IPS-11a (cell line): ENCODE data around the gene HSPA1A.
A peak's percentile ranks its signal among the peaks of the same experiment; 100 is the strongest.
"Not testable (repeated sequence)": the region's sequence is repeated elsewhere in the genome, so short reads cannot be mapped to it uniquely, and the experiment has no call there.

Source experiments
- H3K4me3 ChIP-seq: one replicate; pipeline ENCODE4 v1.5.1; 2013; ENCODE audit warnings: low read depth, low read length, control low read depth

HSPA1A gene

DNA sequence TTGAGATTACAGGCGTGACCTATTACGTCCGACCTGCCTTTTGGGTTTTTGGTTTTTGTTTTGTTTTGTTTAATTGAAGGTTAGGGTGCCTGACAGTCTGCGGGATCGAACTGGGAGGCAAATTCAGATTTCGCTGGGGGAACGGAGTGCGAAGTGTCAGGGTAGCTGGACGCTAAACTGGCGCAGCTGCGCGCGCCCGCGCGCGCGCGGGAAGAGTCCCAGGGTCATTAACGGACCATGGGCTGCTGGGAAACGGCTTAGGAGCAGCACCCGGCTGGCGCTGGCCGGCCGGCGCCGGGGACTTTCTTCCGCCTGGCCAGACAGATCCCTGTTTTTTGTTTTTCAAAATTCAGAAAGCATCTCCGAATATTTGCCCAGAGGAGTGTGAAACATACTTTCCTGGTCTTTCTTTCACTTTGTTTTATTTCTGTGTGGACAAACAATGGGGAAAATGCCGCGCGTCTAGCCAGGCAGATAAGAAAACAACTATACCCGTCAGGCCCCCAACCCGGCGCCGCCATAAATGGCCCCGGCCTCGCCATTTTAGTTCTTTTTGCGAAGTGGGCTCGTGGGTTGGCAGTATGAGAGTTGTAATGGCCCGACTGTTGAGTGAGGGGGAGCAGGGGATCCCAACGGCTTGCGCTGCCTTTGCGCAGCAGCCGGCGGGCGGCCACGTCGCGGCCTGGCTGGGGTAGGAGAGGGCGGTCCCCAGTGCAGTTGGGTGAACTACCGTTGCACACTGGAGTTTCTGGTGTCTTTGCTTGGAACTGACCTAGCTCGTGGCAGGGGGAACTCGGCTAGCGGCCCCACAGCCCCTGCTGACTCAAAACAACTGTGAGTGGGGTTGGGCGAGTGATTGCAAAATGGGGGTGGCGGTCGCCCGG lies 19.3 kb downstream of the HSPA1A start:
- H3K4me3 ChIP-seq: peak overlapping the region; percentile 99

DNA sequence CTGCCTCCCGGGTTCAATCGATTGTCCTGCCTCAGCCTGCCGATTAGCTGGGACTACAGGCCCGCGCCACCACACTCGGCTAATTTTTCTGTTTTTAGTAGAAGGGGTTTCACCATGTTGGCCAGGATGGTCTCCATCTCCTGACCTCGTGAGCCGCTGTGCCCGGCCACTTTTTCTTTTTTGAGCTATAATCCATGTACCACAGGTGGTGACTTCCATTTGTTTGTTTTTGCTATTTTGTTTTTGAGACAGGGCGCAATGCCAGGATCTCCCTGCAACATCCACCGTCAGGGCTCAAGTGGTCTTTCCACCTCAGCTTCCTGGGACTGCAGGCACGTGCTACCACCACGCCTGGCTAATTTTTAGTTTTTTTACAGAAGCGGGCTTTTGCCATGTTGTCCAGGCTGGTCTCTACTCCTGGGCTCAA lies 20.7 kb downstream of the HSPA1A start:
- H3K4me3 ChIP-seq: peak overlapping the region; percentile 99

DNA sequence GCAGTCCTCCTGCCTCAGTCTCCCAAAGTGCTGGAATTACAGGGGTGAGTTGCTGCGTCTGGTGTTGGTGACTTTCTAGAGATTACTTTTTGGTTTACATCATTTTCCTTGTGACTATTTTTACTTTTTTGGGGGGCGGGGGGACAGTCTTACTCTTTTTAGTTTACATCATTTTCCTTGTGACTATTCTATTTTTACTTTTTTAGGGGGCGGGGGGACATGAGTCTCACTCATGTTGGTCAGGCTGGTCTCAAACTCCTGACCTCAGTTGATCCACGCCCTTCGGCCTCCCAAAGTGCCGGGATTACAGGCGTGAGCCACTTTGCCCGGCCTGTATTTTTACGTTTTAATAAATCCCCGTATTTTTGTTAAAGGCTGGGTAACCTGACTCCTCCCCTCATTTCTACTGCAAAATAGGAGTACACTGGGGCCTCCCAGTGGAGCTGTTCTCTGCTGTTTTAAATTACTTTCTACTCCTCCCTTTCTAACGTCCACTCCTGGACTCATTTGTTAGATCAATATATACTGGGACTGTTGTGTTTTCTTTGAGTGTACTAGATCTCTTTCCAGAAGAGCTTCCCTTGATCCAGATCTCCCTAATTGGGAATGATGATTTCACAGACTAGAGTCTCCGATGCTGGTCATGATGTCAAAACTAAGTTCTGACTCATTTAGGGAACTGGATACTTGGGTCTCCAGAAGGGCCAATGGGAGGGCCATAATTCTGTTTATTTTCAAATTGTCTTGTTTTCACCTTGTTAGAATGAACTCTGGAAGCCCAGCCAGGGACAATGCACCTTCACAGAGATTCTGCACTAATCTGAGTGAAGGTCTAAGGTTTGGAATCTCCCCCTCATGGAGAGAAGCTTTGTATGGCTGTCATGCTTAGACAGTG lies 21.4 kb downstream of the HSPA1A start:
- H3K4me3 ChIP-seq: peak overlapping the region; percentile 99

DNA sequence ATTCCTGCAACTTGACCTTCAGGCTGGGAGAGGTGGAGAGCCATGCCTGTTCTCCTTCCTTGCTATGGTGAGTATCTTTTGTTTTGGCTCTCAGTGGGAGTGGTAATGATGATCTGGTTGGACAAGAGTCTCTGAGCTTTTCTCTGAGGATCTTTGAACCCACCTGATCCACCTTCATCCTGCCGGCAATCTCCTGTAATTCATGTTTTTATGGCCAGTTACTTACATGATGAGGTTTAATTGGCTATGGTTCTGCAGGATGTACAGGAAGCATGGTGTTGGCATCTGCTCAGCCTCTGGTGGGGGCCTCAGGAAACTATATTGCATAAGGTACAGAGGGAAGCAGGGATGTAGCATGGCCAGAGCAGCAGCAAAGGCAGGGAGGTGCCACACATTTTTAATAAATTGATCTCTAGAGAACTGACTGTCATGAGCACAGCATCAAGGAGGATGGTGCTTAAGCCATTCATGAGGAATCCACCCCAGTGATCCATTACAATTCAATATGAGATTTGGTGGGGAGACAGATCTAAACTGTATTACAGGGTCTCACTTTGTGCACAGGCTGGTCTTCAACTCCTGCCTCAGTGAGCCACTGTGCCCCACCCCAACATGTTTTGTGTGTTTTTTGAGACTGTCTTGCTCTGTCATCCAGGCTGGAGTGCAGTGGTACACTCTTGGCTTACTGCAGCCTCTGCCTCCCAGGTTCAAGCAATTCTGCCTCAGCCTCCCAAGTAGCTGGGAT lies 22.2 kb downstream of the HSPA1A start:
- H3K4me3 ChIP-seq: peak overlapping the region; percentile 99

DNA sequence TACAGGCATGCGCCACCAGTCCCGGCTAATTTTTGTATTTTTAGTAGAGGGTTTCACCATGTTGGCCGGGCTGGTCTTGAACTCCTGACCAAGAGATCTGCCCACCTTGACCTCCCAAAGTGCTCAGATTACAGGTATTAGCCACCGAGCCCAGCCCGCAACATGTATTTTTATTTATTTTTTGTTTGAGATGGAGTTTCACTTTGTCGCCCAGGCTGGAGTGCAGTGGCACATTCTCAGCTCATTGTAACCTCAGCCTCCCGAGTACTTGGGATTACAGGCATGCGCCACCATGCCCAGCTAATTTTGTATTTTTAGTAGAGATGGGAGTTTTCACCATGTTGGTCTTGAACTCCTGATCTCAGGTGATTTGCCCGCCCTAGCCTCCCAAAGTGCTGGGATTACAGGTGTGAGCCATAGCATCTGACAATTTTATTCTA lies 22.8 kb downstream of the HSPA1A start:
- H3K4me3 ChIP-seq: peak overlapping the region; percentile 99

DNA sequence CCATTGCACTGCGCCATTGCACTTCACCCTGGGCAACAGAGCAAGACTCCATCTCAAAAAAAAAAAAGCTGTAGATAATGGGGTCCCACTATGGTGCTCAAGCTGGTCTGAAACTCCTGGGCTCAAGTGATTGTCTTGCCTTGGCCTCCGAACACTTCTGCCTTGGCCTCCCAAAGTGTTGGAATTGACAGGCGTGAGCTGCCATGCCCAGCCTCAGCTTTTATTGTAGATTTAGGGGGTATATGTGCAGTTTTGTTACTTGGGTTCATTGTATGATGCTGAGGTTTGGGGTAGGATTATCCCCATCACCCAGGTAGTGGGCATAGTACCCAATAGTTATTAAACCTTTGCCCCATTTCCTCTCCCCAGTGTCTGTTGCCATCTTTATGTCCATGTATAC lies 23.6 kb downstream of the HSPA1A start:
- H3K4me3 ChIP-seq: no peak overlapping the region

DNA sequence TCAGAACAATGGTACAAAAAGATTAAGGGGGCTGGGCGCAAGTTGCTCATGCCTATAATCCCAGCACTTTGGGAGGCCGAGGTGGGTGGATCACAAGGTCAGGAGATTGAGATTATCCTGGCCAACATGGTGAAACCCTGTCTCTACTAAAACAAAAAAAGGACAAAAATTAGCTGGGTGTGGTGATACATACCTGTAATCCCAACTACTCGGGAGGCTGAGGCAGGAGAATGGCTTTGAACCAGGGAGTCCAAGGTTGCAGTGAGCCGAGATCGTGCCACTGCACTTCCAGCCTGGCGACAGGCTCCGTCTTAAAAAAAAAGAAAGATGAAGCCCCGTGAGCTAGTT lies 24.4 kb downstream of the HSPA1A start:
- H3K4me3 ChIP-seq: not testable (repeated sequence)

DNA sequence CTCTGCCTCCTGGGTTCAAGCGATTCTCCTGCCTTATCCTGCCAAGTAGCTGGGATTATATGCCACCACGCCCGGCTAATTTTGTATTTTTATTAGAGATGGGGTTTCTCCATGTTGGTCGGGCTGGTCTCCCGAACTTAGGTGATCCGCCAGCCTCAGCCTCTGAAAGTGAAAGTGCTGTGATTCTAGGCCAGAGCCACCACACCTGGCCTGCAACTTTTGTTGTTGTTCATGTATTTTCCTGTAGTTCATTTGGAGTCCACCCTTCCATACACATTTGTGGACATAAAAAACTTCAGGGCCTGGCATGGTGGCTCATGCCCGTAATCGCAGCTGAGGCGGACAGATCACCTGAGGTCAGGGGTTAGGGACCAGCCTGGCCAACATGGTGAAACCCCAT lies 26.7 kb downstream of the HSPA1A start:
- H3K4me3 ChIP-seq: no peak overlapping the region

DNA sequence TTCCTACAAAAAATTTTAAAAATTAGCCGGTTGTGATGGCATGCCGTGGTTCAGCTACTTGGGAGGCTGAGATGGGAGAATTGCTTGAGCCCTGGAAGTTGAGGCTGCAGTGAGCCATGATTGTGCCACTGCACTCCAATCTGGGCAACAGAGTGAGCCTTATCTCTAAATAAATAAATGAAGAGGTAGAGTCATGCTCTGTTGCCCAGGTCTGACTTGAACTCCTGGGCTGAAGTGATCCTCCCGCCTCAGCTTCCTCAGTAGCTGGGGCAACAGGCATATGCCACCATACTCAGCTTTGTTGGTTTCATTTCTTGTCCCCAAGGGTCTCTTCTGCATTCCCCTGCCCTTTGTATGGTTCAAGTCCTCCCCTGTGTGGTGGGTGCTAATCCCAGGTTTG lies 29.2 kb downstream of the HSPA1A start:
- H3K4me3 ChIP-seq: no peak overlapping the region

DNA sequence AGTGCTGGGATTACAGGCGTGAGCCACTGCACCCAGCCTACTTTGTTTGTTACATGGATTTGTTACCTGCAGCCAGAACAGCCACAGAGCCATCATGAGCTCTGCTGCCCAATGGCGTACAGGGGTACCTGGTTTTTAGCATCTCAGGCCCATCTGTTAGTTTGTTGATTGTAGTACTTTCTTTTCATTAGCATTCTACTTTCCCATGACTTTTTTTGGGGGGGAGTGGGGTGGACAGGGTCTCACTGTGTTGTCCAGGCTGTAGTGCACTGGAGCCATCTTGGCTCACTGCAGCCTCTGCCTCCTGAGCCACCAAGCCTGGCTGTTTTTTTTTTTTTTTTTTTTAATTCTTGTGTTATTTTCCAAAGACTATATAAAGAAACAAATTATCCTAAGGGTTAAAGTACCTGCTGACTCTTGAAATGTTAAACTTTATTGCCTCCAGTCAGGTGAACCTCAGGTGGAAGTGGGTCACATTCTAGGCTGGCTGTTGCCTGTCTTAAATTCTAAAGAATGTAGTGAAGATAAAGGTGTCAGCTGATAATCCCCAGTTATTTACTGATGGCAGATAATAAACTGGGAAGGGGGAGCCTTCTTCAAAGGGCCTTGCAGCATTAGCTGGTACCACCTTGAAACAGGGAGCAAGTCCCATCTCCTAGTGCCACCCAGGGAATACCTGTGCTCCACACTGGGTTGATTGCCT lies 32.1 kb downstream of the HSPA1A start:
- no peak overlapping the region for H3K4me3 ChIP-seq

DNA sequence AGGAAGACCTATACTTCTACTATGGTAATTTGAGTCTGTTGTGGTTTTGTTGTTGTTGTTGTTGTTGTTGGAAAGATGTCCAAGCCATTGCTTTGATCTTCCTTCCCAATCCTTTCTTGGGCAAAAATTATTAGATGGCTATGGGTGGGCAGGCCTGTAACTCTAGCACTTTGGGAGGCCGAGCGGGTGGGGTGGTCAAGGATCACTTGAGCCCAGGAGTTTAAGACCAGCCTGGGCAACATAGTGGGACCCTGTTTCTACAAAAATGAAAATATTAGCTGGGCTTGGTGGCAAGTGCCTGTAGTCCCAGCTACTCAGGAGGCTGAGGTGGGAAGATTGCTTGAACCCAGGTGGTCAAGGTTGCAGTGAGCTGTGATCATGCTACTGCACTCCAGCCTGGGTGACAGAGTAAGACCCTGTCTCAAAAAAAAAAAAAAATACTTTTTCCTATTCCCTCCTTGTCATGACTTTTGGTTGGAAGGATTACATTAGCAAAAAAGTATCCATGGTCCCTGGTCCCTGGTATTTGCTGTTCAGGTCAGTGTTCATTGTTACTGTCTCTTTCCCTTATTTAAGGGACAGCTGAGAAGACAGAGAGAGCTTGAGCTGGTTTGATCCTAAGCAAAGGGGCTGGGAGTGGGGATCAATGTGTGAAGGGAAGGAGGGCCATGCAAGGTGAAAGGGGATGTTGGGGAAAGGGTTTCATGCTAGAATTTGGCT lies 35.6 kb downstream of the HSPA1A start:
- no peak overlapping the region for H3K4me3 ChIP-seq

DNA sequence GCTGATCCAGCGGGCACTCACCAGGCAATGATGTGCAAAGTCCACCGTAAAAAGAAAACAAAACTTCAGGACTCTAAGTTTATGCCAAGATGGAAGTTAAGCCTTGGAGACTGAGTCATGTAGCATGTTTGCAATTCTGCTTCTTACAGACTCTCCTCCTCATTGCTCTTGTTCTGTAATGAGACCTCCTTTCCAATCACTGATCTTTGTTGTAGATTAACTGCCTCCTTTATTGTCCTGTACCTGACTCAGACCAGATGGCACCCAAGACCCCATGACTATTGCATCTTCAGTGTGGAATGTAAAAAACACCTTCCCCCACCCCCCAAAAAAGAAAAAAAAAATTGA lies 36.1 kb downstream of the HSPA1A start:
- no peak overlapping the region for H3K4me3 ChIP-seq

DNA sequence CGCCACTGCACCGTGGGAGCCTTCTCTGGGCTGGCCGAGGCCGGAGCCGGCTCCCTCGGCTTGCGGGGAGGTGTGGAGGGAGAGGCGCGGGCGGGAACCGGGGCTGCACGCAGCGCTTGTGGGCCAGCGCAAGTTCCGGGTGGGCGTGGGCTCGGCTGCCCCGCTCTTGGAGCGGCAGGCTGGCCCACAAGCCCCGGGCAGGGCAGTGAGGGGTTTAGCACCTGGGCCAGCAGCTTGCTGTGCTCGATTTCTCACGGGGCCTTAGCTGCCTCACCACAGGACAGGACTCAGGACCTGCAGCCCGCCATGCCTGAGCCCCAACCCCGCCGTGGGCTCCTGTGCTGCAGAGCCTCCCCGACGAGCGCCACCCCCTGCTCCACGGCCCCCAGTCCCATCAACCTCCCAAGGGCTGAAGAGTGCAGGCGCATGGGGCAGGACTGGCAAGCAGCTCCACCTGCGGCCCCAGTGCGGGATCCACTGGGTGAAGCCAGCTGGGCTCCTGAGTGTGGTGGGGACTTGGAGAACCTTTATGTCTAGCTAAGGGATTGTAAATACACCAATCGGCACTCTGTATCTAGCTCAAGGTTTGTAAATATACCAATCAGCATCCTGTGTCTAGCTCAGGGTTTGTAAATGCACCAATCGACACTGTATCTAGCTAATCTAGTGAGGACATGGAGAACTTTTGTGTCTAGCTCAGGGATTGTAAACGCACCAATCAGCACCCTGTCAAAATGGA lies 36.8 kb downstream of the HSPA1A start:
- H3K4me3 ChIP-seq: not testable (repeated sequence)

DNA sequence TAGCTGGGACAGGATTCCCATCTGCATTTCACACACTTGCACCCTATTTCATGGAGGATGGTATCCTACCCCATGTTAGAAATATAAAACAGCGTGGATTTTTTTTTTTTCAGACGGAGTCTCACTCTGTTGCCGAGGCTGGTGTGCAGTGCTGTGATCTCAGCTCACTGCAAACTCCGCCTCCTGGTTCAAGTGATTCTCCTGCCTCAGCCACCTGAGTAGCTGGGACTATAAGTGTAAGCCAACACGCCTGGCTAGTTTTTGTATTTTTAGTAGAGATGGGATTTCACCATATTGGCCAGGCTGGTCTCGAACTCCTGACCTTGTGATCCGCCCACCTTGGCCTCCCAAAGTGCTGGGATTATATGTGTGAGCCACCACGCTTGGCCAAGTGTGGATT lies 42.4 kb downstream of the HSPA1A start:
- not testable (repeated sequence) for H3K4me3 ChIP-seq

DNA sequence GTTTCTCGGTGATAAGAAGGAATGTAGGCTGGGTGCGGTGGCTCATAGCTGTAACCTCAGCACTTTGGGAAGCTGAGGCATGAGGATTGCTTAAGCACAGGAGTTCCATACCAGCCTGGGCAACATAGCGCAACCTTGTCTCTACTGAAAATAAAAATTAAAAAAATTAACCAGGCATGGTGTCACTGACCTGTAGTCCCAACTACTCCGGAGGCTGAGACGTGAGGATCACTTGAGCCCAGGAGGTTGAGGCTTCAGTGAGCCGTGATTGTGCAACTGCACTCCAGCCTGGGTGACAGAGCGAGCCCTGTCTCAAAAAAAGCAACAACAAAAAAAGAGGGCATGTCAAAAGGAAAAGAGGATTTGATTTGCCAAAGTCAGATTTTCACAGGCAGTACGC lies 43.4 kb downstream of the HSPA1A start:
- no peak overlapping the region for H3K4me3 ChIP-seq

DNA sequence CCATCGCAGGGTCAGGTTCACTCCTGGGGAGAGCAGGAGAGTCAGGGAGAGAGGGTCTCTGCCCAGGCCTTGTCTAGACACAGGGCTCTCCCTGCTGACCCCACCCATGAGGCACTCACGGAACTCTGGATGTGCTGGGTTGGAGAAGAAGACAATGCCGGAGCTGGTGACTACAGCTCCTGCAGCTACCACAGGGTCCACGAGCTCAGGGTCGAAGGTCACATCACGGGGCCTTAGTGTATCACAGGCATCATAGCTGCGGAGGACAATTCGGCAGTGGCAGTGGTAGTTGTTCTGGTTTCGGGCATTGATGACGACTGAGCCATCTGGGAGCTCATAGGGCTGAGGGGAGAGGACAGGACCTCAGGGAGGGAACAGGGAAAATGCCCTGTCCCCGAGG lies 44.6 kb downstream of the HSPA1A start:
- H3K4me3 ChIP-seq: no peak overlapping the region

DNA sequence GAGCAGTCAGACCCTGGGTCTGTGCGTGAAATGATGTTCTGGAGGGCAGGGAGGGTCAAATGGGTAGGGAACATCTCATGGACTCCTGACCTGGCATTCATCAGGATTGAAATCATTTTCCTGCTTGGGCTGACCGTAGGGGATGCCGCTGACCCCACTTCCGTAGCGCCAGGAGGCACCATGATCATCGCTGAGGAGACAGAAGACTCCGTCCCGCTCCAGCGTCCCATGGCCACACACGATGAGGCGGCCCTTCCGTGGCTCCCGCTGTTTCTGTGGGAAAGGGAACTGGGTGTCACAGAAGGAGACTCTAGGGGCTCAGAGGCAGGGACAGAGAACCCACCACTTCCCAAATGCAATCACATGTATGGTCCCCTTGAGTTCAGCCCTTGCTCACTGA lies 45.0 kb downstream of the HSPA1A start:
- H3K4me3 ChIP-seq: no peak overlapping the region

DNA sequence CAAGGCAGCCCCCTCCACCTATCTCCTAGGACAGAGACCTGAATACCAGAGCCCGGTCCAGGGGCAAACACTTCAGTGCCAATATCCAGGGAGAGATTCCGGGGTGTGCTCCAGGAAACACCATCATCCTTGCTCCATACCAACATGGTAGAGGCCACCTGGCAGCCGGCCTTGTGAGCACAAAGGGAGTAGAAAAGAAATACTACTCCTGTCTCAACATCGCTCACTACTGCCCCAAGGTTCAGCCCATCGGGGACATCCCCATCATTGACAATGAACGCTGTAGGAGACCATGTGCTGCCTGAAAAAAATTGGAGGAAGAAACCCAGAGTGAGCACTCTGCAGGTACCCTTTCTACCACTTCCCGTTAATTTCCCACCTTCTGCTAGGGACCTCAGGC lies 45.8 kb downstream of the HSPA1A start:
- H3K4me3 ChIP-seq: no peak overlapping the region

DNA sequence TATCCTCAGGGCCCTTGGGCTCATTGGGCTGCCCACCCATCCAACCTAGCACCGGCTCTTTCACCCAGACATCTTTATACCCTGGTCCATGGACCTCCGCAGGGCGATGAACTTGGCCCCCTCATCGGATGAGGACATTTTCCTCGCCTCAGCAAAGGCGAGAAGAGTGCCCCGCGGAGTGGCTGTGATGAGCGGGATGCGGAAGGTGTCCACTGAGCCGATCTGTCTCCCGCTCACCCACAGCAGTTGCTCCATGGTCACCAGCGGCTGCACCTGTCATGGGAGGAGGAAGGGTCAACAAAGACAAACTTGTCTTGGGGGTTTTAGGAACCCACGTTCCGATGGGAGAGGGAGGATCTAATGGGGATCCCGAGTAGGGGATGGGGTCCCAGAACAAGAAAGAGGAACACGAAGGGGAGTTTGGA lies 46.6 kb downstream of the HSPA1A start:
- H3K4me3 ChIP-seq: peak overlapping the region; percentile 77
